Astrocyte (in vitro differentiated cells and primary cell): Measurements from ENCODE around the gene CCSER2. TPM values are rescaled to one million over a fixed set of nuclear protein-coding genes. Genes with fewer than 3 reads are reported as not detected.
"Not testable (repeated sequence)": the region's sequence is repeated elsewhere in the genome, so short reads cannot be mapped to it uniquely, and the experiment has no call there.

Experiments used
- DNase-seq: peaks from one replicate; pipeline ENCODE4 v3.0.0-alpha.2; 2010; ENCODE audit warnings: low read depth
- FAIRE-seq: peaks from 2 replicates; lab custom pipeline; 2011; peaks lifted over from hg19 to GRCh38; lab: Jason Lieb, UNC
- H2AFZ ChIP-seq: 2 replicates; pipeline ENCODE4 v1.6.0; 2012; ENCODE audit warnings: low read depth, low read length, inconsistent platforms
- H3K27ac ChIP-seq: 2 replicates; pipeline ENCODE4 v1.5.1; 2011; ENCODE audit warnings: low read depth, low read length, inconsistent platforms
- H3K27me3 ChIP-seq: 2 replicates; pipeline ENCODE4 v1.6.0; 2011; ENCODE audit warnings: low read length, inconsistent platforms; ENCODE audit not compliant: insufficient read depth
- H3K36me3 ChIP-seq: 2 replicates; pipeline ENCODE4 v1.5.1; 2011; ENCODE audit warnings: low read length, inconsistent platforms; ENCODE audit not compliant: insufficient read depth
- H3K4me1 ChIP-seq: 2 replicates; pipeline ENCODE4 v1.5.1; 2011; ENCODE audit warnings: low read length, inconsistent platforms; ENCODE audit not compliant: insufficient read depth
- H3K4me2 ChIP-seq: 2 replicates; pipeline ENCODE4 v1.6.0; 2012; ENCODE audit warnings: low read length, inconsistent platforms
- H3K4me3 ChIP-seq: 2 replicates; pipeline ENCODE4 v1.5.1; 2011; ENCODE audit warnings: low read depth, mild to moderate bottlenecking, low read length, inconsistent platforms; ENCODE audit not compliant: insufficient read depth
- H3K79me2 ChIP-seq: 2 replicates; pipeline ENCODE4 v1.6.0; 2012; ENCODE audit warnings: mild to moderate bottlenecking, low read length, inconsistent platforms; ENCODE audit not compliant: insufficient read depth
- H3K9ac ChIP-seq: 2 replicates; pipeline ENCODE4 v1.6.0; 2012; ENCODE audit warnings: mild to moderate bottlenecking, low read length, inconsistent platforms
- H3K9me3 ChIP-seq: 2 replicates; pipeline ENCODE4 v1.5.1; 2012; ENCODE audit warnings: low read depth, mild to moderate bottlenecking, low read length, inconsistent platforms; ENCODE audit not compliant: insufficient read depth
- H4K20me1 ChIP-seq: 2 replicates; pipeline ENCODE4 v1.6.0; 2012; ENCODE audit warnings: low read length, inconsistent platforms; ENCODE audit not compliant: insufficient read depth
- H3K27ac Mint-ChIP-seq: one replicate; pipeline ENCODE4 v1.8.0; 2021; ENCODE audit warnings: mild to moderate bottlenecking, mixed read lengths; ENCODE audit not compliant: unreplicated experiment
- H3K27me3 Mint-ChIP-seq: one replicate; pipeline ENCODE4 v1.8.0; 2021; ENCODE audit warnings: low read depth, mixed read lengths; ENCODE audit not compliant: unreplicated experiment
- H3K36me3 Mint-ChIP-seq: one replicate; pipeline ENCODE4 v1.8.0; 2021; ENCODE audit warnings: low read depth, mixed read lengths; ENCODE audit not compliant: unreplicated experiment
- H3K4me1 Mint-ChIP-seq: one replicate; pipeline ENCODE4 v1.8.0; 2021; ENCODE audit warnings: low read depth, mixed read lengths; ENCODE audit not compliant: unreplicated experiment
- H3K4me3 Mint-ChIP-seq: one replicate; pipeline ENCODE4 v1.8.0; 2021; ENCODE audit warnings: mild to moderate bottlenecking, moderate library complexity, mixed read lengths; ENCODE audit not compliant: unreplicated experiment
- H3K9me3 Mint-ChIP-seq: one replicate; pipeline ENCODE4 v1.8.0; 2021; ENCODE audit warnings: mild to moderate bottlenecking, mixed read lengths; ENCODE audit not compliant: unreplicated experiment
- CTCF ChIP-seq: IDR thresholded peaks from 2 replicates; pipeline ENCODE4 v1.5.1; 2011; ENCODE audit warnings: low read depth, mild to moderate bottlenecking, inconsistent platforms, low read length, moderate library complexity; ENCODE audit not compliant: insufficient read depth
- EZH2 ChIP-seq: IDR thresholded peaks from 2 replicates; pipeline ENCODE4 v1.6.1; 2012; ENCODE audit warnings: mild to moderate bottlenecking, low read length, inconsistent platforms; ENCODE audit not compliant: insufficient read depth
- total RNA-seq: library from RNA; stranded (reverse); gene quantifications from 2 replicates; pipeline ENCODE4 v1.2.1, GENCODE V29; 2021

CCSER2 gene
- total RNA-seq, 1 donor from 2014 or later = 100 TPM

DNA sequence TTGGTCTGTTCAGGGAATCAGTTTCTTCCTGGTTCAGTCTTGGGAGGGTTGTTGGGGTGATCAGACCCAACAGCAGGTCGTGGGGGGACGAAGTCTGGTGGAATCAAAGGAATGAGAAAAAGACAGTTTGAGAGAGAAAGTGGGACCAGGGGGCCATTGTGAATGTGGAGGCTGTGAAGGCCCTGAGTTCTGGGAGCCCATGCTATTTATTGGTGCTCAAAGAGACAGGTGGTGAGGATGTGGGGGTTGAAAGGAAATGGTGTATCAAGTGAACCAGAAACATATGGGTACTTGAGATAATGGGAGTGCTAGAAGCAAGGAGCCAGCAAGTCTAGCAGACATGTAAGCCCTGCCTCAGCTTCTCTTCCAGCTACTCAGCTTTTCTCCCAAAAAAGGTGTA lies 84.1 kb downstream of the CCSER2 start:
- DNase-seq (no peak), FAIRE-seq (no peak)
- Histone ChIP-seq H3K79me2 (peaks cover 78% of the 10 kb centered on the region), H3K36me3 (peaks cover 4% of the 10 kb centered on the region), H4K20me1 (peaks cover 37% of the 10 kb centered on the region), H3K27me3 (no peaks in the 10 kb centered on the region), H2AFZ (no peak overlapping the region), H3K9ac (no peak overlapping the region), H3K4me2 (no peak overlapping the region), H3K9me3 (peaks cover 7% of the 10 kb centered on the region), H3K4me1 (no peaks in the 10 kb centered on the region), H3K27ac (no peak overlapping the region), H3K4me3 (no peak overlapping the region)
- Mint-ChIP-seq H3K36me3 (peaks cover 42% of the 10 kb centered on the region), H3K4me3 (no peak overlapping the region), H3K9me3 (peaks cover 38% of the 10 kb centered on the region), H3K4me1 (peaks cover 1% of the 10 kb centered on the region), H3K27me3 (no peaks in the 10 kb centered on the region), H3K27ac (no peak overlapping the region)
- TF ChIP-seq CTCF = no peak
- no peak for TF ChIP-seq EZH2

GRCh38 chr10:84414110-84414509 lies 85.7 kb downstream of the CCSER2 start:
- H3K27me3 ChIP-seq, H3K9me3 ChIP-seq, H3K4me3 ChIP-seq, H2AFZ ChIP-seq, FAIRE-seq, H3K9ac ChIP-seq, H3K4me3 Mint-ChIP-seq, H3K4me2 ChIP-seq, H3K27me3 Mint-ChIP-seq, H3K36me3 ChIP-seq, H3K27ac Mint-ChIP-seq, H3K4me1 Mint-ChIP-seq, DNase-seq, H3K4me1 ChIP-seq, H3K27ac ChIP-seq: not testable (repeated sequence)
- Histone ChIP-seq H4K20me1 (peaks cover 33% of the 10 kb centered on the region), H3K79me2 (peaks cover 70% of the 10 kb centered on the region)
- peaks cover 38% of the 10 kb centered on the region for H3K9me3 Mint-ChIP-seq
- H3K36me3 Mint-ChIP-seq = peaks cover 42% of the 10 kb centered on the region

- Mint-ChIP-seq H3K36me3 (peaks cover 43% of the 10 kb centered on the region), H3K27ac (no peak overlapping the region), H3K4me1 (peaks cover 8% of the 10 kb centered on the region), H3K4me3 (no peak overlapping the region), H3K9me3 (peaks cover 36% of the 10 kb centered on the region), H3K27me3 (no peaks in the 10 kb centered on the region)
- FAIRE-seq (no peak), DNase-seq (peak; percentile 50)
- H2AFZ ChIP-seq = no peak overlapping the region
- no peak overlapping the region for H3K4me3 ChIP-seq
- no peak overlapping the region for H3K27ac ChIP-seq
- no peak overlapping the region for H3K9ac ChIP-seq
- H3K27me3 ChIP-seq = no peaks in the 10 kb centered on the region
- H3K4me2 ChIP-seq = no peak overlapping the region
- H3K4me1 ChIP-seq = no peaks in the 10 kb centered on the region
- no peak for TF ChIP-seq CTCF
- TF ChIP-seq EZH2 = no peak
- peaks cover 4% of the 10 kb centered on the region for H3K36me3 ChIP-seq
- H4K20me1 ChIP-seq = peaks cover 29% of the 10 kb centered on the region
- H3K9me3 ChIP-seq = peaks cover 7% of the 10 kb centered on the region
- peaks cover 57% of the 10 kb centered on the region for H3K79me2 ChIP-seq
Observed at GRCh38 chr10:84415539-84416244, 87.3 kb downstream of the CCSER2 start.
